Activated T-helper 1 cell treated with Interleukin-2 at 50 U/mL for 16 hours (primary cell): Measurements from ENCODE around the gene TSSC4.
"Not testable (repeated sequence)": the region's sequence is repeated elsewhere in the genome, so short reads cannot be mapped to it uniquely, and the experiment has no call there.

Experiments used
- DNase-seq: peaks from one replicate; pipeline ENCODE4 v3.0.0-alpha.2; 2020; ENCODE audit warnings: low read depth

The TSSC4 gene

DNA sequence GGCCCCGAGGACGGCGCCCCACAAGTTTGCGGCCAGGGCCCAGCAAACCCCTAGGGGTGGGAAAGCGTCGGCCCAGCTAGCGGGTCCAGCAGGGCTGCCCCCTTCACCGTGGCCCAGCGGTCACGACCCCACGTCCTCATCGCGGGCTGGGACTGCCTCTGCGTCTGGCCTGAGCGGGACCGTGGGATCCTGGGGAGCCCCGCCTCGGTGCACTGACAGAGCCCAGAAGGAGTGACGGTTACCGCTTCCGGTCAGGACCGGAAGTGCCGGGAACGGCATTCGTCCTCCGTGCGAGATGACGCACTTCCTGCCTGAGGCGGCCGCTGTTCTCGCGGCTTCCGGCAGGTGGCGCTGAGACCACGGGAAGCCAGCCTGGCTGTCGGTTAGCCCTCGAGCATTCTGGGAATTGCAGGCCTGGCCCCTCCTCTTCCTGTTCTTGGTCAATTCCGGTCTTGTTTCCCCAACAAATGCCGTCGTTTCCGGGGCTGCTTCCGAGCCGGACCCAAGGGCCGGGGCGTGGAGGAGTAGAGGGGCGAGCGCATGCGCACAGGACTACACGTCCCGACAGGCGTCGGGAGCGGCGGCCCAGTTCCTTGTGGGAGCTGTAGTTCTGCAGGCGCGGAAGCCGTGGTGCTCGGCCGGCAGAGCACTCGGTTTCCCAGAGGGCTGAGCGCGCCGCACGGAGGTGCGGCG lies at the start of gene TSSC4:
TSSC4 (plus strand) TSS at position 682 of the 693 bp plus-strand sequence. CDS start 1,884 bp downstream, outside the sequence.
- DNase-seq, result peak; percentile 99

DNA sequence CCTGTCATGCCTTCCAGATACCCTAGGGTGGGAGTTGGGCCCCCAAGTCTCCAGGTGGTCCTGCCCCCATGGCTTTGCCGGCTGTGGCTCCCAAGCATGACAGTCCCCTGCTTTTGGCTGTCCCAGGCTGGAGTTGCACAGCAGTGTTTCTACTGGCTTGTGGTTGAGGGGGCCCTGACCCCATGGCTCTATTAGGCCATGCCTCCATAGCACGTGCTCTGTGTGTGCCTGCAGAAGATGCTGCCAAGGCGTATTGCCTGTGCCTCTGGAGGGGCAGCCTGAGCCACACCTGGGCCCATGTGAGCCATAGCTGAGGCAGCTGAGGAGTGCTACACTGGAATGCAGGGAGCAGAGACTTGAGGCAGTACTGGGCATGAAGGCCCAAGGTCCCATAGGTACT lies 48.8 kb upstream of the TSSC4 start:
- DNase-seq, result no peak

DNA sequence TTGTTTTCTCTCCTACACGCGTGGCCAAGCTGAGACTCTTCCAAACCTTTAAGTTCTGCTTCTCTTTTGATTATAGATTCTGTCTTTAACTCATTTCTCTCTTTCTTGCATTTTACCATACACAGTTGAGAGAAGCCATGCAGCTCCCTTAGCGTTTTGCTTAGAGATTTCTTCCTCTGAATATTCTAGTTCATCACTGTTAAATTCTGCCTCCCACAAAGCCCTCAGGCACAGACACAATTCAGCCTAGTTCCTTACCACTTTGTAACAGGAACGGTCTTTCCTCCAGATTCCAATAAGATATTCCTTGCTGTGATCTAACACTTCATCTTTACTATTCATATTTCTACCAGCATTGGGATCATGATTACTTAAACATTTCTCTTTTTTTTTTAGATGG lies 48.1 kb upstream of the TSSC4 start:
- no peak for DNase-seq

DNA sequence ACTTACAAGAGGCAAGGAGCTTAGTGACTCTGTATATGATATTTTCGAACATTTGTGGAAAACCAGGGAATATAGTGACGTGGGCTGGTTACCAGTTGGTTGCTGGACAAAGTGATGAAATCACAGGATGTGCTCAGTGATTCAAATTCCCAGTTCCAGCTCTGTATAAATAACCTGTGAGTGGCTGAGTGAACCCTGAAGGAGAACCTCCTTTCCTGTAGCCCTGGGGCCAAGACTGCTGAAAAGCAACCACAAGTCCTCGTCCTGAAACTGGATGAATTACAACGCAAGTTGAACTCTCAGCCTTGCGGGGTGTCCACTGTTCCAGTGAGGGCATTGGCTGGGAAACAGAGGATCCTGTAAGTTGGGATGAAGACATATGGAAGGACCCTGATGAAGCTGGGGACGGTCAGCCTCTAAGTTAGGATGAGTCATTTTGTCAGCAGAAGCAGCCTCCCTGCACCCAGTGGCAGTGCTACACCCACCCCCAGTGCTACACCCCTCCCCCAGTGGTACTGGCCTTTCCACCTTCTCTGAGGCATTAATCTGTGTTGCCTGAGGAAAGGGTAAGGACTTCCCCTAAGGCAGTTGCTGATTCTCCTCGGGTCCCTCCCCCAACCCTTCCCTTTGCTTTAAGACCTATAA lies 45.4 kb upstream of the TSSC4 start:
- no peak for DNase-seq

DNA sequence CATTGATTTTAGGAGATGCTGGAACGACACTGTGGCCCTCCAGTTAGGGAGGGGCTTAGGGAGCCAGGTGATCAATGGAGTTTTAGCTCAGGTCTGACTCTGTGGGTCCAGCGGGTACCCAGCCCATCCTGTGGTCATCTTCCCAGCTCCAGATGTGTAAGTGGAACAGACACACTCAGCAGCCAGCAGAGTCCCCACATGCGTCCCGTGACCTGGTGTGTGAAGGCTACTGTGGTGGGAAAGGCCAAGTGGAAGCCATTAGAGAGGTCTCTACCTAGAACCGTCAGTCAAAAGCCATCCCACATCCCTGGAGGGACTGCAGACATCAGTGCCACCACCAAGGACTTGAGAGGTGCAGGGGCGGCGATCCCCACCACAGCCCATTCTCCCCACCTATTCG lies 43.3 kb upstream of the TSSC4 start:
- DNase-seq, result no peak

DNA sequence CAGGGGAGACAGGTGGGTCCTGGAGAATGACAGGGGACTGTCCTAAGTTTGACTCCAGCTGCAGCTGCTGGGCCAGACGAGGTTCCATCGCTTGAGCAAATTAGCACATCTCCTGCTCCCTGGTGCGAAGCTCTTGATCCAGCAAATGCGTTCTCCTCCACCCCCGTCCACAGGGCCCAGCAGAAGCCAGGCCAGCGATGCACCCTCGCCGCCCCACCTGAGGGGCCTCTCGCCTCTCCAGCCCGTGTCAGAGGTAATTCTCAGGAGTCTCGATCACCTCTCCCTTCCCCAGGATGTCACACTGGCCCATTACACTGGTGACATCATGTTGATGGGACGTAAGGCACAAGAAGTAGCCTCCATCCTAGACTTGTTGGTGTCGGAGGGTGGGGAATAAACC lies 42.9 kb upstream of the TSSC4 start:
- DNase-seq, result not testable (repeated sequence)

DNA sequence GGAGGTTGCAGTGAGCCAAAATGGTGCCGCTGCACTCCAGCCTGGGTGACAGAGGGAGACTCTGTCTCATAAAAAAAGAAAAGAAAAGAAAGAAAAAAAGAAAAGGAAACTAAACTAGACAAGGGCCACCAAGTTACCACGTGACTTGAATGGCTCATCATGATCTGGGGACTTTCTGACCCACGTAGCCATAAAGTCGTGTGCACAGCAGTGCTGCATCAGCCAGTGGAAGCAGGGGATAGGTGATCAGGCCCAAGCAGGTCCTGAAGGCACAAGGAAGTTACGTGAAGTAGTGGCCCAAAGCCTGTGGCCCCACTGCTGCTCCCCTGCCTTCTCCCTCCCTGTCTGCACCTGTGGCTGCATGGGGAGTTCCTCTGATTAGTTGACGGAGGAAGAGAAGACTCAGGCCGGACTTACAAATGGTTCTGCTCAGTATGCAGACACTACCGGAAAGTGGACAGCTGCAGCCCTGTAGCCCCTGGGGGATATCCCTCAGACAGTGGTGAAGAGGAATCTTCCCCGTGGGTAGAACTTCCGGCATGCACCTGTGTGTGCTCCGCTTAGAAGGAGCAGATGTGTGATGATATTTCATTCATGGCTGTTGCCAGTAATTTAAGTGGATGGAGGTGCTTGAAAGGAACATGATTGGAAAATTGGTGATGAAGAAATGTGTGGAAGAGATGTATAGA lies 41.7 kb upstream of the TSSC4 start:
- no peak for DNase-seq

DNA sequence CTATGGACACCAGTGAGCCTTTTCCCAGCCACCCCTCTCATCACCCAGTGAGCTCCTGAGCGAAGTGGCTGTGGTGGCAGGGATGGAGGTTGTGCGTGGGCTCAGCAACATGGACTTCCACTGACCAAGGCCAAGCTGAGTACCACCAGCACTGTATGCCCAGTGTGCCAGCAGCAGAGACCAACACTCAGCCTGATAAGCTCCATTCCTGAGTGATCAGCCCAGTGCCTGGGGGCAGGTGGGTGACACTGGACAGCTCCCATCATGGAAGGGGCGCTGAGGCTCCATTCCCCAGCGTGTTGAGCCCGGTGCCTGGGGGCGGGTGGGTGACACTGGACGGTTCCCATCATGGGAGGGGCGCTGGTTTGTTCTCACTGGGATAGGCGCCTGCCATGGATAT lies 41.0 kb upstream of the TSSC4 start:
- DNase-seq, result no peak

DNA sequence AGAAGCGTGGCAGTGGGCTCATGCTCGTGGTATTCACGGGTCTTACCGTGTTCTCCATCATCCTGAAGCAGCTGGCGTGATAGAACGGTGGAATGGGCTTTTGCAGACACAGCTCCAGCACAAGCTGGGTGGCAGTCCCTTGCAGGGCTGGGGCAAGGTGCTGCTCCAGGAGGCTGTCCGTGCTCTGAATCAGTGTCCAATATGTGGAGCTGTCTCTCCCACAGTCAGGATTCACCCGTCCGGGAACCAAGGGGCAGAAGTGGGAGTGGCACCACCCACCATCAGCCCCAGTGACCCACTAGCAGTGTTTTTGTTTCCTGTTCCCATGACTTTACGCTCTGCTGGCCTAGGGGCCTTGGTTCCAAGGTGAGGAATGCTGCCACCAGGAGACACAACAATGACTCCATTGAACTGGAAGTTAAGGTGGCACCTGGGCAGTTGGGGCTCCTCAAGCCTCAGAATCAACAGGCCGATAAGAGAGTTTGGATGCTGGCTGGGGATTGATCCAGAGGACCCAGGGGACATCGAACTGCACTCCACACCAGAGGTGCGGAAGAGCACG lies 40.4 kb upstream of the TSSC4 start:
- DNase-seq, result no peak

DNA sequence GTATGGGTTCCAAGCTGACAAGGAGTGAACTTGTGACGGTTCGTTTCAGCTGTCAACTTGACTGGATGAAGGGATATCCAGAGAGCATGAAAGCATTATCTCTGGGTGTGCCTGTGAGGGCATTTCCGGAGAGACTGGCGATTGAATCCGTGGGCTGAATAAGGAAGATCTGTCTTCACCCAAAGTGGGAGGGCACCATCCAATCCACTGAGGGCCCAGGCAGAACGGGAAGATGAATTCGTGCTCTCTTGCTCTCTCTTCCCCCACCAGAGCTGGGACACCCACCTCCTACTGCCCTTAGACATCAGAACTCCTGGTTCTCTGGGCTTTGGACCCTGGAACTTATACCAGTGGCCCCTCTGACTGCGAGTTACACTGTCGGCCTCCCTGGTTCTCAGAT lies 39.0 kb upstream of the TSSC4 start:
- DNase-seq, result no peak

DNA sequence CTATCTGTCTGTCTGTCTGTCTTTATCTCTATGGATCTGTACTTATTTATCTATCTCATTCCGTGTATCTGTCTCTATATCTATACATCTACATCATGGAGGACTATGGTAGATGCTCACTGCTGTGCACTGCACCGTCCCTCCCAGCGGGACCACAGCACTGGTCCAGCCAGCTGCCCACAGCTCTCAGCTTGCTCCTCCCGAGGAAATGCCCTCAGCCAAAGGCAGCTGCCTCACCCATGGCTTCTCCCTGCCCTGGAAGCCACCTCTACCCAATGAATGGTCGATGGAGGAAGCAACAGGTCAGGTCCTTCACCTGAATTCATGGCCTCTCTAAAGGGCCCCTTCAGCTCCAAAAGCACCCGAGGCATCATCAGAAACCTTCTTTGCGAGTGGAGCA lies 38.1 kb upstream of the TSSC4 start:
- DNase-seq, result no peak

DNA sequence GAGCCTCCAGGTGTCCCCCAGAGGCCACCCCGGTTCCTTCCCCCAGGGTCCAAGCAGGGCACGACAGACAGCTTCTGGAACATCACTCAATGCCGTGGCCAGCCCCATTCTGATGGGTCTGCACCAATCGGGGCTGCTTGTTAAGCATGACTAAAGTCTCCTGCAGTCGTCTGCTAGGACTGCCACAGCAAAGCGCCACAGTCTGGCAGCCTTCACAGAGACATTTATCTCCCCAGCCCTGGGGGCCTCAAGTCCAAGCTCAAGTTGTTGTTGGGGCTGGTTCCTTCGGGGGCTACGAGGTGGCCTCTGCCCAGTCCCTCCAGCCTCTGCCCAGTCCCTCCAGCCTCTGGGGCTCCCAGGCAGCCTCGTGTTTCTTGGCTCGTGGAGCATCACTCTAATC lies 37.4 kb upstream of the TSSC4 start:
- no peak for DNase-seq

DNA sequence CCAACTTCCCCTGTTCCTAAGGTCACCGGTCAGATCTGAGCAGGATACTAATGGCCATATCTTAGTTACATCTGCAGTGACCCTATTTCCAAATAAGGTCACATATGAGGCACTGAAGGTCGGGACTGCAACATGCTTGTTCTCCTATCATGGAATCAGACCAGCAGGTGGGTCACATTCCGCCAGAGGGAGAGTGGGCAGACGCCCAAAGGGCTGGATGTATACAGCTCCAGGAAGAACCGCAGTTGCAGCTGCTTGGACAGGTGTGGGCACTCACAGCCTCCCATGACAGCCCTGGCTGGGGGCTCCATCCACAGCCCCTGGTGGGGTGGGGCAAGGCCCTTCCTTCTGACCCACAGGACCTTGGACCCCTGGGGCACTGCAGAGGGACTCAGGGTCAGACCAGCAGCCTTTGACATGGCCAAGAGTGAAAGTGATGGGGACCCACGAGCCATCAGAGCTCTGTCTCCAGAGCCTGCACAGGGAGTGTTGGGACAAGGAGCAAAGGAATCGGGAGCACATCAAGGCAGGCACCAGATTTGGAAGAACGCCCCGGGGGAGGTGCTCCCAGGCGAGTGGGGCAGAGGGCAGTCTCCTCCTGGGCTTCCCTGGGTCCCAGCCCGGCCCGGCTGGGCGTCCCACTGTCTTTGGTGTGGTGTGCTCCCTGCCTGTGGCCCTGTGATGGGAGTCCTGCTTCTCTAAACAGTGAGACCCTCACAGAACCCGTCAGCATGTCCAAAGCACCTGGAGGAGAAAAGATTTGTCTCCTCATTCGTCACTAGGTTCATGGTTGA lies 36.8 kb upstream of the TSSC4 start:
- DNase-seq, result no peak

DNA sequence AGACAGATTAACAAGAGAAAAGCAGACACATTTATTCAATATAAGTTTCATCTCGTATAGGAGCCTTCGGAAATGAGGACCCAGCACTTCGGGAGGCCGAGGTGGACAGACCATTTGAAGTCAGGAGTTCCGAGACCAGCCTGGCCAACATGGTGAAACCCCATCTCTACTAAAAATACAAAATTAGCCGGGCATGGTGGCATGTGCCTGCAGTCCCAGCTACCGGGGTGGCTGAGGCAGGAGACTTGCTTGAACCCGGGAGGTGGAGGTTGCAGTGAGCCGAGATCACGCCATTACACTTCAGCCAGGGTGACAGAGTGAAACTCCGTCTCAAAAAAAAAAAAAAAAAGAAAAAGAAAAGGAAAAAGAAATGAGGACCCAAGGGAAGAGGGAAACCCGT lies 36.2 kb upstream of the TSSC4 start:
- DNase-seq, result not testable (repeated sequence)

DNA sequence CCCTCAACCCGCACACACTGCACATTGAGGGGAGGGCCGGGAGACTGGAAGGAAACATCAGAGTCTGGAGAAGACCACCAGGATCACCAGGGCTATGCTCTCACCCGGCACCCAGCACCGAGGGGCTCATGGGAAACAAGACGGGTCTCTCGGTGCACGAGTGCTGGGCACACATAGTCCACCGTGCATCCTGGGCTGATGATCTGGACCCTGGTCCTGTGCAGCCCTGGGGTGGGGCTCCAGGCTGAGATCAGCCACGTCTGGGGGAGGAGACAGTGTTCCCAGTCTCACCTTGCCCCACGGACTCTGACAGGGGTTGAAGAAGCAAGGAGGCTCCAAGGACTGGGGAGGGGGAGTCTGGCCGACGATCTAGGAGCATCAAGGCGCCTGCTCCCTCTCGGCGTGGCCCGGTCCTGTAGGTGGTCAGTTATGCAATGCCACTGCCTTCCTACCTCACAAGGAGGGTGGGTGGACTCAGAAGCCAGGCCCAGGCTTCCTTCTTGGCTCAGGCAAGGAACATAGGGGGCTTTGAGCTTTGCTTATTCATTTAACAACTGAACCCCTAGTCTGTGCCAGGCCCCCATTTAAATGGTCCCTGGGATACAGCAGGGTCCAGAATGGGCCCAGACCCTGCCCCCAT lies 34.9 kb upstream of the TSSC4 start:
- no peak for DNase-seq

DNA sequence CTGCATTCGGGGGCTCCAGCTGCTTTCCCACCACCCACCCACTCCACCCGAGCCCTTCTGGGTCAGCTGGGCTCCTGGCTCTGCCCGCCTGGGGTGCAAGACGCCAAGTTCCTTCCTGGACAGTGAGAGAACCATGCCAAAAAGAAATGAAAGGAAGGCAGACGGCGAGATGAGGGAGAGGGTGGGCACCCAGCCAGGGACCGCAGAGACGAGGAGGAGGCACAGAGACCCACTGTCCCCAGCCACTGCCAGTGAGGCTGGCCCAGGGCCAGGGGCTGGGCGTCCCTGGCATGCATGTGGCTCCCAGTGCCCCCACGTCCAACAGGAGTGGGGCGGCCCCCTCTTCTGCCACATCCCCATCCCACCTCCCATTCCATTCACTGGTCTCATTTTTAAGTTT lies 34.3 kb upstream of the TSSC4 start:
- DNase-seq, result no peak

DNA sequence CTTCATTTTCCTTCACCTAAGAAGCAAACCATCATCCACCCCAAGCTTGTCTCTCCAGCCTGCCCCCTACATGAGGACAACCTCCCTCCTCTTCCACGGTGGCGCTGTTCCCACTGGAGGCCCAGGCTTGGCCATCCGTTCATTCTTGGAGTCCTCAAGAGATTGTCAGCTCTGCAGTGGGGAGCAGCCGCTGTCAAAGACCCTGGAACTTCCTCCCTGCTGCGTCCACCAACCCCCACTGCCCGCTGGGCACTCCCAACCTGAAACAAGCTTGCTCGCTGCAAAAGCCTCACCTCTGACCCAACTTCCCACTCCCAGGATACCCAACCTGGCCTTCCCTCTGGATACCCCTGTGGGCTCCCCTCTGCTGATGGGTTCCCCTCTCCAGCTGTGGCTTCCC lies 33.8 kb upstream of the TSSC4 start:
- DNase-seq, result no peak

DNA sequence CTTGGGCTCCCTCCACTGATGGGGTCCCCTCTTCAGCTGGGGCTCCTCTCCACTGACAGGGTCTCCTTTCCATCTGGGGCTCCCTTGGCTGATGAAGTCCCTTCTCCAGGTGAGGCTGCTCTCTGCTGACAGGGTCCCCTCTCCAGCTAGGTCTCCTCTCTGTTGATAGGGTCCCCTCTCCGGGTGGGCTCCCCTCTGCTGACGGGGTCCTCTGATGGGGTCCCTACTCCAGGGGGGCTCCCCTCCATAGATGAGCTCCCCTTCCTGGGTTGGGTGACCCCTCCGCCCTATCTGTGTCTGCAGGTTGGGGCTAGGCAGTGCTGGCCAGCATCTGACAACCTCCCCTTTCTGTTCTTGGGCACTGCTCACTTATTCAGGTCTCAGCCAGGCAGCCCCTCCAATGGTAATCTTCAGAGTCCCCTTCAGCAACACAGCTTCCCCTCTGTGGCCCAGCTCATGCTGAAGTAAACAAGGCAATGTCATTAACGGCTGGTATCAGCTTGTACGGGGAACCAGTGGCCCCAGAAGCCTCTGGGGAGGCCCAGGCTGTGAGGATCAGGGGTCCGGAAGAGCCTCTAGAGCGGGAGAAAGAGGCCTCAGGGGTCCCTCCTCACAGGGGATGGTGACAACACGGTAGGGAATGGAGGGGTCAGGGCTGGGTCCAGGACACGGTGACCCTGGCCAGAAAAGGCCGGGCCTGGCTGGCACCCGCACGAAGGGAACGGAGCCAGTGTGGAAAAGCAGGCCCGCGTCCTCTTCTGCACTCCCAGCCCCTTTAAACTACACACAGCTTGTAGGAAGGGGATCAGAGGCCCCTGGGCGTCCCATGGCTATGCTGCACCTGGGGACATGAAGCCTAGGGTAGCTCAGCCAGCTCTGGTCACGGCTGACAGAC lies 33.0 kb upstream of the TSSC4 start:
- DNase-seq, result no peak

DNA sequence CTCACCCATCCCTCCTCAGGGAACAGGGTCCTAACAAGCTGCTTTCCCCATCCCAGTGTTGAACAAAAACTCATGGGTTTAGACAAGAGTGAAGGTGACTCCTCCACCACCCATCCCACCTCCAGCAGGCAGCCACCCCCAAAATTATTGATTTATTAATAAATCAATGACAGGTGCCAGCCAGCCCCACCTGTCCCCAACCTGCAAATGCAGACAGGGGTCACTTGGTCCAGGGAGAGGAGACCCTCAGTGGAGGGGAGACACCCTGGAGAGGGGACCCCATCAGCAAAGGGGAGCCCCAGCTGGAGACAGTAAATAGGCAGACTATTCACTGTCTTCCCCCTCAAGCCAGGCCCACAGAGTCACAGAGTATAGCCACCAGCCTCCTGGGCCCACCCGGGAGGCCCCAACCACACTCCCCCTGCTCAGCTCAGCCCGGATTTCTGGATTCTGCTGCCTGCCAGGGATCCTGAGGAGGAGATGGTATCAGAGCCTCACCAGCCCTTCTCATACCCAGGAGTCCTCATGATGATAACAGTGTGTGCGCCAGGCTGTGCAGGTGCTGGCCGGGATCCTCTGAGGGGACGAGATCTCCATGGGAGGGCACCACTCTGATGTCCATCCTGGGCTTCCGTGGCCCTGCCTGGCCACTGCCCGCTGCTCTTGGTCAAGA lies 32.2 kb upstream of the TSSC4 start:
- DNase-seq, result no peak

DNA sequence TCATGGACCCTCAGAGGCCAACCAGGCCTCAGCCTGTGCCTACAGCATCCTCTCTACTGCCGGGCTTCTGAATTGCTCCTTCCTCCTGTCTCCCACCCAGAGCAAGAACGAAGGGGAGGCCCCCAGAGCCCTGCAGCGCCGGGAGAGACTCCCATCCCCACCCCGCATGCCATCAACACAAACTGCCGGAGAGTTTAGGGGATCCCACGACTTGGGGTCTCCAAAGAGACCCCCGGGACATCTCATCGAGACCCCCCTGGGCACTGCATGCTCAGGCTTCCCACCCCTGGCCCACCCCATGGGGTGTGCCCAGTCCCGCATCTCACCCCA lies 31.7 kb upstream of the TSSC4 start:
- no peak for DNase-seq
